GM12891 (cell line): ENCODE results near the gene C10orf90.

Source experiments
- PAX5 ChIP-seq: IDR thresholded peaks from 2 replicates; pipeline ENCODE4 v1.6.1; 2011; ENCODE audit warnings: low read length, moderate library complexity, mild to moderate bottlenecking; ENCODE audit not compliant: insufficient read depth, severe bottlenecking
- POLR2A ChIP-seq: IDR thresholded peaks from 2 replicates; pipeline ENCODE4 v1.6.1; 2011; ENCODE audit warnings: low read depth, low read length, control low read depth
- POLR2AphosphoS5 ChIP-seq: IDR thresholded peaks from 2 replicates; pipeline ENCODE4 v1.6.1; 2011; ENCODE audit warnings: low read depth, low read length, control low read depth
- SPI1 ChIP-seq: IDR thresholded peaks from 2 replicates; pipeline ENCODE4 v1.6.1; 2011; ENCODE audit warnings: low read depth, low read length, control low read depth
- TAF1 ChIP-seq: IDR thresholded peaks from 2 replicates; pipeline ENCODE4 v1.6.1; 2011; ENCODE audit warnings: low read depth, low read length, control low read depth

- TF ChIP-seq POLR2A = no peak
- TF ChIP-seq PAX5 = no peak
- no peak for TF ChIP-seq TAF1
- no peak for TF ChIP-seq POLR2AphosphoS5
- TF ChIP-seq SPI1 = no peak
Measured at GRCh38 chr10:126455036-126455765, 215.3 kb downstream of the C10orf90 start.
